ENCODE data around the gene IL9.
"Not testable (repeated sequence)": the region's sequence is repeated elsewhere in the genome, so short reads cannot be mapped to it uniquely, and the experiment has no call there.

IL9 gene

GRCh38 chr5:135868681-135869080 lies 27.0 kb downstream of the IL9 start:
- DNase-seq (ENCODE audit: low read depth in 2 of 2): no peak

GRCh38 chr5:135867599-135867998 lies 28.0 kb downstream of the IL9 start:
- no peak for DNase-seq (ENCODE audit: low read depth in 2 of 2)

GRCh38 chr5:135866016-135866415 lies 29.6 kb downstream of the IL9 start:
- no peak for DNase-seq (ENCODE audit: low read depth in 2 of 2)

- DNase-seq (ENCODE audit: low read depth in 2 of 2): no peak
Measured at GRCh38 chr5:135864503-135865435, 30.9 kb downstream of the IL9 start.

- DNase-seq (ENCODE audit: low read depth in 2 of 2): no peak
Measured at GRCh38 chr5:135862744-135863143, 32.9 kb downstream of the IL9 start.

- no peak for DNase-seq (ENCODE audit: low read depth in 2 of 2)
Measured at GRCh38 chr5:135862086-135862485, 33.6 kb downstream of the IL9 start.

- no peak for DNase-seq (ENCODE audit: low read depth in 2 of 2)
Measured at GRCh38 chr5:135861641-135862040, 34.0 kb downstream of the IL9 start.

GRCh38 chr5:135859641-135860040 lies 36.0 kb downstream of the IL9 start:
- DNase-seq (ENCODE audit: low read depth in 2 of 2): no peak

GRCh38 chr5:135859186-135859585 lies 36.5 kb downstream of the IL9 start:
- not testable (repeated sequence) for DNase-seq (ENCODE audit: low read depth in 2 of 2)

- no peak for DNase-seq (ENCODE audit: low read depth in 2 of 2)
Measured at GRCh38 chr5:135857630-135858311, 37.9 kb downstream of the IL9 start.

- DNase-seq (ENCODE audit: low read depth in 2 of 2): no peak
Measured at GRCh38 chr5:135851915-135852845, 43.5 kb downstream of the IL9 start.

GRCh38 chr5:135851186-135851914 lies 44.3 kb downstream of the IL9 start:
- no peak for DNase-seq (ENCODE audit: low read depth in 2 of 2)

GRCh38 chr5:135850671-135851070 lies 45.0 kb downstream of the IL9 start:
- DNase-seq (ENCODE audit: low read depth in 2 of 2): no peak

GRCh38 chr5:135850231-135850630 lies 45.4 kb downstream of the IL9 start:
- DNase-seq (ENCODE audit: low read depth in 2 of 2): no peak

- no peak for DNase-seq (ENCODE audit: low read depth in 2 of 2)
Measured at GRCh38 chr5:135847976-135848375, 47.7 kb downstream of the IL9 start.

- DNase-seq (ENCODE audit: low read depth in 2 of 2): no peak
Measured at GRCh38 chr5:135846311-135846710, 49.3 kb downstream of the IL9 start.

GRCh38 chr5:135843571-135844337 lies 51.9 kb downstream of the IL9 start:
- no peak for DNase-seq (ENCODE audit: low read depth in 2 of 2)

GRCh38 chr5:135842737-135843136 lies 52.9 kb downstream of the IL9 start:
- no peak for DNase-seq (ENCODE audit: low read depth in 2 of 2)
